Retina (tissue), 1 donor: ENCODE results near the gene AFMID.
"Not testable (repeated sequence)": the region's sequence is repeated elsewhere in the genome, so short reads cannot be mapped to it uniquely, and the experiment has no call there.

ENCODE experiments used
- DNase-seq: peaks from one replicate; pipeline ENCODE4 v3.0.0-alpha.2; 2016

The AFMID gene

DNA sequence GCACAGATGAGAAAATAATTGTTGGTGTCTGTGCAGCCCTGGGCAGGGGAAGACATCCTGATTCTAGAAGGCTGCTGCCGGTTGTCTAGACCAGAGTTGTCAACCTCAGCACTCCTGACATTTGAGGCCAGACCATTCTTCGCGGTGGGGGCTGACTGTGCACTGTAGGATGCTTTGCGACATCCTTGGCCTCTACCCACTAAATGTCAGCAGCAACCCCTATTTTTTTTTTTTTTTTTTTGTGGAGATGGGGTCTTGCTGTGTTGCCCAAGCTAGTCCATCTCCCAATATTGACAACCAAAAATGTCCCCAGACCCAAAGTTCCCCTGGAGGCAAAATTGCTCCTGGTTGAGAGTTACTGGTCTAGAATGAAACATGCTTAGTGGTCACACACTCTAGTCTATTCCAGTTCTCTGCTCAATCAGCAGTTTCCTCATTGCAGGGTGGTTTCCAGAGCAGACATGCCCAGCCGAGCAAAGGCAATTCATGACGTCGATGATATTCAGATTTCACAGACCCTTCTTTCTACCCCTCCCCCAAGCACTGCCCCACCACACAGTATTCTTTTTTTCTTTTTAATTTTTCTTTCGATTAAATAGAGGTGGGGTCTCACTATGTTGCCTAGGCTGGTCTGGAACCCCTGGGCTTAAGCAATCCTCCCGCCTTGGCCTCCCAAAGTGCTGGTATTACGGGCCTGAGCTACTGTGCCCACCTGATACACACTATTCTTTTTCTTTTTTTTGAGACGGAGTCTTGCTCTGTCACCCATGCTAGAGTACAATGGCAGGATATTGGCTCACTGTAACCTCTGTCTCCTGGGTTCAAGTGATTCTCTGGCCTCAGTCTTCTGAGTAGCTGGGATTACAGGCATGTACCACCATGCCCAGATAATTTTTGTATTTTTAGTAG, 32.0 kb upstream of the AFMID start:
- no peak for DNase-seq

DNA sequence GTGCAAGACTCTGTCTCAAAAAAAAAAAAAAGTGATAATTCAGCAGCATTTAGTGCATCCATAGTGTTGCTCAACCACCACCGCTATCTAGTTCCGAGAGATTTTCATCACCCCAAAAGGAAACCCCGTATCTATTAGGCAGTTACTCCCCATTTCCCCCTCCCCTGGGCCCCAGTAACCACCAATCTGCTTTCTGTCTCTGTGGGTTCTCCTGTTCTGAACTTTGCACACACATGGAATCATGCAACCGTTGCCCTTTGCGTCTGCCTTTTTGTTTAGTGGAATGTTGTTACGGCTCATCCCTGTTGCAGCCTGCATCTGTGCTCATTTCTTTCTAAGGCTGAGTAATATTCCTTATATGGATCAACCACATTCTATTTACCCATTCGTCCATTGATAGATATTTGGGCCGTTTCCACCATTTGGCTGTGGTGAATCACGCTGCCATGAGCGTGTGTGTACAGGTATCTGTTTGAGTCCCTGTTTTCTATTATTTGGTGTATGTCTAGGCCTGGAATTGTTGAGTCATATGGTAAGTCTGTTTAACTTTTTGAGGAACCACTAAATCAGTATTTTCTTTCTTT, 27.5 kb upstream of the AFMID start:
- DNase-seq, result no peak

DNA sequence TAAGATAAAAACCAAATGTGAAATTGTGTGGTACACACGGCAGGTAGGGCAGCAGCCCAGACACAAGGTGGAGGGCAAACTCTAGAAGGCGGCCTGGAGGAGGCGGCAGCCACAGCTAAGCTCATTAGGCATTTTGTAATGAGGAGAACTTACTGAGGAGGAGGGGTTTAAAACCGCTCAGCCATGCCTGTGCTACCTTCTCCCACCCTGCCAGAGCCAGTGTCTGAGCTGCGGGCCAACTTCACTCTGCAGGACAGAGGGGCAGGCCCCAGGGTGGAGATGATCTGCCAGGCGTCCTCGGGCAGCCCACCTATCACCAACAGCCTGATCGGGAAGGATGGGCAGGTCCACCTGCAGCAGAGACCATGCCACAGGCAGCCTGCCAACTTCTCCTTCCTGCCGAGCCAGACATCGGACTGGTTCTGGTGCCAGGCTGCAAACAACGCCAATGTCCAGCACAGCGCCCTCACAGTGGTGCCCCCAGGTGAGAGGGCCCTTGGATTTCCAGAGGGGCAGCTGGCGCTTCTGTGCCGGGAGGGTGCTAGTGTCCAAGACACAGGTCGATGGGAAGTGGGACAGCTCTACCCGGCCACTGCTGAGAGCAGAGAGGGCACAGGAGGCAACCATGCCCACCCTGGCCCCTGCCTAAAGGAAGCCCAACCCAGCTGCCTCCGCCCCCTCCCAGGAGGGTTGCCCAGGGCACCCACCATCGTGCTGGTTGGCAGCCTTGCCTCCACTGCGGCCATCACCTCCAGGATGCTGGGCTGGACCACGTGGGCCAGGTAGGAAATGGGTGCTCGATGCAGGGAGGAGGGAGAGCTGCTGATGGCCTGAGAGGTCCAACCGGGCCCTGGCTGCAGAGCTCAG, 23.0 kb upstream of the AFMID start:
- DNase-seq, result no peak

DNA sequence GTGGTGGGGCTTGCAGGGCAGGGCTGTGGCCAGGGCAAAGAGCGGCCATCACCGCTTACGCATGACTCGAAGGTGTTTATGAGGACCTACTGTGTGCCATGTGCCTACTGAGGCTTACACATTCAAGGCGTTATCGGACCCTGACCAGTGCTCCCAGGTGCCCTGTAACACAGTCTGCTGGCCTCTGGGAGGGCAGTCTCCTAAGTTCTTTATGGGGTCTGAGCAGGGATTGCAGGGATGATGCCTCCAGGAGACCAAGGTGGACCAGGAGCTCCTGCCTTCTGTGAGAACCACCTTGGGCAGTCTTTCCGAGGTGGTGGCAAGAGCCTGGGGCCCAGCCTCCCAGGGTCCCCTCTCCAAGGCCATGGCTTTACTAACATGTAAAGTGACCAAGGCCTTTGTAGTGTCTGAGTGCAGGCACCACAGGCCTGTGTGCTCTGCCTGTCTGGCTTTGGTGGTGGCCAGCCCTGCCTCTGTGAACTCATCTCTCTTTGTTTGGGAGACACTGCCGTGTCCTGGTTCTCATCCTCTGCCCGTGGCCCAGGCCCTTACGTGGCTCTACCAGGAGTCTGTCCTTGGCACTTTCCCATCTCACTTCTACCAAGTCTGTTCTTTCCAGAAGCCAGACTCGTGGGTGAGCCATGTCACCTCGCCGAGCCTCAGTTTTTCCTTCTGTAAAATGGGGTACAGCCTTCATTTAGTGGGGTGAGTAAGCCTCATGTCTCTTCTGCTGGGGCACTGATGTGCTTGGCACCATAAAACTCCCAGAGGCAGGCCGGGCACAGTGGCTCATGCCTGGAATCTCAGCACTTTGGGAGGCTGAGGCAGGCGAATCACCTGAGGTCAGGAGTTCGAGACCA, 22.2 kb upstream of the AFMID start:
- no peak for DNase-seq

DNA sequence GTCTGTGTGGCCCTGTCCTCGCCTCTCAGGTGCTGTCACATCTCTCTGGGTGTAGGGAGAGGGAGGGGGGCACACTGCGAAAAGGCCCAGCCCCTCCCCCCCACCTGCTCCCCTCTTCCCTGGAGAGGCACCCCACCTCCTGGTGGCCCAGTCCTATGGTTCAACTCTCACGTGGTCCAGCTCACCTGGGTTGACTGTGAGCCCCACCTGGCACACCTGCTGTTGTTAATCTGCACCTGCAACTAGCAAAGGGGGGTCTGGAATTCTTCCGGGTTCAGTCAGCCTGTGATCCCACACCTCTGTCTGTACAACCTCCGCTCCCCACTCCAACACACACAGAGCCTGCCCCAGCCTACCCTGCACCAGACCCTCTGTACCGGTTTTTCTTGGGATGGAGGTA, 20.7 kb upstream of the AFMID start:
- no peak for DNase-seq

DNA sequence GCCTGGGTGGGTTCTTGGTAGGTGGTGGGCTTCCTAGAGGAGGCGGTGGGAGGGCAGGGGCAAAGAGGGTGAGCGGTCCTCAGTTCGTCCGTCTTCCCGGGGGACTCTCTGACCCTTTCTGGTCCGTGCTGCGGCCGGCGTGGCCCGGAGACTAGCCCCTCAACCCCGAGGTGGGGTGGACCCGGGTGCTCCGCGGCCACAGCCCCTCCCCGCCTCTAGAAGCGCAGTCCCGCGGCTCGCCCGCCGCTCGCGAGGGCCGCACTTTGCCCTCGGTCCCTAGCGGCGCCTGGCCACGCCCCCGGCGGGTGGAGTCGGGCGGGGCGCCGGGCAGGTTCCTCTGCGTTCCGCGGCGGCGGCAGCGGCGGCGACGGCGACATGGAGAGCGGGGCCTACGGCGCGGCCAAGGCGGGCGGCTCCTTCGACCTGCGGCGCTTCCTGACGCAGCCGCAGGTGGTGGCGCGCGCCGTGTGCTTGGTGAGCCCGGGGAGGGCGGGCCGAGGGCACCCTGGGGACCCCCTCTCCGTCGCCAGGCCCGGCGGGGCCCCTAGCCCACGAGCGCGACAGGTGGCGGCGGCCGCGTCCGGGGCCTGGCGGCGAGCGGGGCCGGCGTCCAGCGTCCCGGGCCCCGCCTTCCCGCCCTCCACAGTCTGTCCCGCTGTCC, 18.8 kb upstream of the AFMID start, which contains the start of gene SYNGR2:
Gene SYNGR2, plus strand, starts transcription at position 340 of the 661 bp plus-strand sequence. Its CDS starts 36 bp downstream, at position 376.
- DNase-seq, result peak; percentile 87

DNA sequence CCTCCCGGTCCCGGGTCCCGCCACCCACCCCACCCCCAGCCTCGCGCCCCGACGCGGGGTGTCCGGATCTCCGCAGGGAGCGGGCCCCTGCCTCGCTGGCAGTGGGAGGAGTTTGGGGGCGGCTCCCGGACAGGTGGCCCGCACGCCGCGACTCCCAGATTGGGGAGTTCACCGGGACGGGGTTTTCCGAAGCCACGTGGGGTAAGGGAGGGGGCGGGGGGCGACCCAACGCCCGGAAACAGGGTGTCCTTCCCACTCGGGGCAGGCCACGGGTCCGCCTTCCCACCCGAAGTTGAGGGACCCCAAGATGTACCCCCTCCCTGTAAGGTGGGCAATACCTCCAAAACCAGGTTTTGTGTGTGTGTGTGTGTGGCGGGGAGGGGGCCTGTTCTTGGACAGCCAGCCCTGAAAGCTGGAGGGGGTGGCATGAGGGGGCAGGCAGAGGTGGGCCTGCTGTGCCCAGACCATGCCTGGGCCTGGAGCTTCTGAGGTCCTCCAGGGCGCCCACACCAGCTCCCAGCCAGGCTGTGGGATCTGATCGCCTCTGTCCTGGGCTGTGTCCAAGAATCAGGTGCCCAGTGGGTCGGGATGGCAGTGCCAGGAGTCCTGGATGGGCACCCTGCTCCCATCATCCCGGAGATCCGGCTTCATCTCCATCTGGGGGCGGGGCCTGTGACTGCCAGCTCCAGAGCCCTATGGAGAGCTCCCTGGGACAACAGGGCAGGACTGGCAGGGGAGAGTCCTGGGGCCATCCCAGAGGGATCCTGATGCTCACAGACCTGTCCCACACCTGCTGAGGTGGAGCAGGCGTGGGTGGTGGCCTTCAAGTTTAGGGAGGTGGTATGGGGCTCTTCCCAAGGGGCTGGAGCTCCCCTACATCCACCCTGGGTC, 18.0 kb upstream of the AFMID start:
- no peak for DNase-seq

DNA sequence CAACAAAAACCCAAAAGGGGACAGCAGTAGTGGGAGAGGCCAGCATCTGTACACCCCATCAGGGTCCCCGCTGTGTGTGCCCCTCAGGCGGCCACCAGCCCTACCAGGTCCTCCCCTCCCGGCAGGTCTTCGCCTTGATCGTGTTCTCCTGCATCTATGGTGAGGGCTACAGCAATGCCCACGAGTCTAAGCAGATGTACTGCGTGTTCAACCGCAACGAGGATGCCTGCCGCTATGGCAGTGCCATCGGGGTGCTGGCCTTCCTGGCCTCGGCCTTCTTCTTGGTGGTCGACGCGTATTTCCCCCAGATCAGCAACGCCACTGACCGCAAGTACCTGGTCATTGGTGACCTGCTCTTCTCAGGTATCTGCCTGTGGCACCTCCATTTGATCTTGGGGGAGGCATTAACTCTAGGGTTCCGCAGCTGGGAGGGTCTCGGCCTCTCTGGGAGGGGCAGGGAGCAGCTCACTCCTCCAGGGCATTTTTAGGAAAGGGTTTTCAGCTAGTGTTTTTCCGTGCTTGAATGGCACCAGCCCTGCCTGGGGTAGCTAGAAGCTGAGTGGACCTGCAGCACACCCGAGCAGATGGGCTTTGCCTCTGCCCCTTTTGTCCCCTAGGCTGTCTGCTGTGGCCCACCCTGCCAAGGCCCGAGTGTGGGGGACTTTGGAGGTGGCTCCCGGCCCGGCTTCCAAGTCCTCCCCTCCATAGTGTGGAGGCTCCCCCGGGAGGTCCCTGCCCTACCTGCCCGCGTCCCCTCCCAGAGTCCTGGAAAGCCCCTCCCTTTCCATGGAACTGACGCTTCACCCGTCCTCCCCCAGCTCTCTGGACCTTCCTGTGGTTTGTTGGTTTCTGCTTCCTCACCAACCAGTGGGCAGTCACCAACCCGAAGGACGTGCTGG, 16.2 kb upstream of the AFMID start:
- no peak for DNase-seq

DNA sequence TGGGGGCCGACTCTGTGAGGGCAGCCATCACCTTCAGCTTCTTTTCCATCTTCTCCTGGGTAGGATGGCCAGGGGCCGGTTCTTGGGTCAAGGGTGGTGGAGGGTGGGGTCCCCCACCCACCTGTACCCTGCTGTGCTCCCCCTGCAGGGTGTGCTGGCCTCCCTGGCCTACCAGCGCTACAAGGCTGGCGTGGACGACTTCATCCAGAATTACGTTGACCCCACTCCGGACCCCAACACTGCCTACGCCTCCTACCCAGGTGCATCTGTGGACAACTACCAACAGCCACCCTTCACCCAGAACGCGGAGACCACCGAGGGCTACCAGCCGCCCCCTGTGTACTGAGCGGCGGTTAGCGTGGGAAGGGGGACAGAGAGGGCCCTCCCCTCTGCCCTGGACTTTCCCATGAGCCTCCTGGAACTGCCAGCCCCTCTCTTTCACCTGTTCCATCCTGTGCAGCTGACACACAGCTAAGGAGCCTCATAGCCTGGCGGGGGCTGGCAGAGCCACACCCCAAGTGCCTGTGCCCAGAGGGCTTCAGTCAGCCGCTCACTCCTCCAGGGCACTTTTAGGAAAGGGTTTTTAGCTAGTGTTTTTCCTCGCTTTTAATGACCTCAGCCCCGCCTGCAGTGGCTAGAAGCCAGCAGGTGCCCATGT, 15.4 kb upstream of the AFMID start:
- DNase-seq, result not testable (repeated sequence)

DNA sequence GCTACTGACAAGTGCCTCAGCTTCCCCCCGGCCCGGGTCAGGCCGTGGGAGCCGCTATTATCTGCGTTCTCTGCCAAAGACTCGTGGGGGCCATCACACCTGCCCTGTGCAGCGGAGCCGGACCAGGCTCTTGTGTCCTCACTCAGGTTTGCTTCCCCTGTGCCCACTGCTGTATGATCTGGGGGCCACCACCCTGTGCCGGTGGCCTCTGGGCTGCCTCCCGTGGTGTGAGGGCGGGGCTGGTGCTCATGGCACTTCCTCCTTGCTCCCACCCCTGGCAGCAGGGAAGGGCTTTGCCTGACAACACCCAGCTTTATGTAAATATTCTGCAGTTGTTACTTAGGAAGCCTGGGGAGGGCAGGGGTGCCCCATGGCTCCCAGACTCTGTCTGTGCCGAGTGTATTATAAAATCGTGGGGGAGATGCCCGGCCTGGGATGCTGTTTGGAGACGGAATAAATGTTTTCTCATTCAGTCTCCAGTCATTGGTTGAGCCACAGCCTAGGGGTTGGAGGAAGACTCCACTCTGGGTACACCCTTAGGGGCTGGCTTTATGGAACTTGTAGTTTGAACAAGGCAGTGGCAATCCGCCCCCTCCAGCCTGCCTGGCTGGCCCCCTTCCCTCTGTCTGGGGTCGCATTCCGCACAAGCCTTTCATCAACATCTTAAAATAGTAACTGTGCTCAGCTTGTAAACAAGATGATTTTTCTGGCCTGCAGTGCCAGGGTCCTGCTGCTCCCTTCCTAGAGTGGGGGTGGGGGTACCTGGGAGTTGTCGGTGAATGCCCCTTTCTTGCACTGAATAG, 14.7 kb upstream of the AFMID start:
- no peak for DNase-seq

DNA sequence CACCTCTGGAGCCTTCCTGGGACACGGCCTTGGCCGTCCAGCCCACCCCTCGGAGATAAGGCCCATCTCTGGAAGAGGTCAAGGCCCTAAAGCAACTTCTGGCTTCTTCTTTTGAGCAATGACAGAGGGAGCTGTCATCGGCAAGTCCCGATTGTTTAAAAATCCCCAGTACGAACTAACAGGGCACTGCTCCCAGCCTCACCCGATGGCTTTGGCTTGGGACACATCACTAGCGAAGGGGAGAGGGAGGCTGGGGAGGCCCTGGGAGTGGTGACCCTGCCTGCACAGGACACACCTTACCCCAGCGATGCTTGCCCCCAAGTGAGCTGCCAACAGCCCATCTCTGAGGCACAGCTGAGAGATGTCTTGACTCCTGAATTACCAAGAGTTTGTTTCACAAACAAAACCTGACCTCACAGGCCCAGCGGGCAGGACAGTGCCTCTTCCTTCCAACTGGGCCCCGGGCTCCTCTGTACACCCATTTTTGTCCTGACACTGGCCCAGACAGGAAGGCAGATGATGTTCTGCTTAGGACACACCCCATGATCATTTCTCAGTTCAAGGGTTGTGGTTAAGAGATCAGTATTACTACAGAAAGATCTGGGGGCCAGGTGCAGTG, 14.0 kb upstream of the AFMID start:
- DNase-seq, result no peak

DNA sequence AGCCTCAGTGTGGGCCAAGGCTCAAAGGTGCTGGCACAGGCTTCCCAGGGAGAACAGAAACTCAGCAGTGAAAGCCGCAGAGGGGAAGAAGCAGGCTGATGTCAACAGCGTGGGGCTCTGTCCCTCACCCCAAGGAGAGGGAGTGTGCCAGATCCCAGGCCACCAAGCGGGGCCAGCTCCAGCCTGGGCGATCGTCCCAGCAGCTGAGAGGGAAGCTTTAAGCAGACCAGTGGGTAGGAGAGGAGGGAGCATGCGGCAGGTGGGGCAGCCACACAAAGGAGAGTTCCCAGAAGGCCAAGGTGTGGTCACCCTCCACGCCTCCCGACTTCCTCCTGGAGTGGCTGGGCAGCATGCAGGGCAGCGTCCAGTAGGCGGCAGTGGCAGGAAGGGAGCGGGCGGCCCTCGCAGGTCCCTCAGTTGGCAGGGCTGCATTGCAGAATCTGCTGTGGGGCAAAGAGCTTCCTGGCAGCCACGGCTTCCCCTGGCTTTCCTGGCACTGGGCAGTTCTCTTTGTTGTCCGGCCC, 12.8 kb upstream of the AFMID start:
- no peak for DNase-seq

DNA sequence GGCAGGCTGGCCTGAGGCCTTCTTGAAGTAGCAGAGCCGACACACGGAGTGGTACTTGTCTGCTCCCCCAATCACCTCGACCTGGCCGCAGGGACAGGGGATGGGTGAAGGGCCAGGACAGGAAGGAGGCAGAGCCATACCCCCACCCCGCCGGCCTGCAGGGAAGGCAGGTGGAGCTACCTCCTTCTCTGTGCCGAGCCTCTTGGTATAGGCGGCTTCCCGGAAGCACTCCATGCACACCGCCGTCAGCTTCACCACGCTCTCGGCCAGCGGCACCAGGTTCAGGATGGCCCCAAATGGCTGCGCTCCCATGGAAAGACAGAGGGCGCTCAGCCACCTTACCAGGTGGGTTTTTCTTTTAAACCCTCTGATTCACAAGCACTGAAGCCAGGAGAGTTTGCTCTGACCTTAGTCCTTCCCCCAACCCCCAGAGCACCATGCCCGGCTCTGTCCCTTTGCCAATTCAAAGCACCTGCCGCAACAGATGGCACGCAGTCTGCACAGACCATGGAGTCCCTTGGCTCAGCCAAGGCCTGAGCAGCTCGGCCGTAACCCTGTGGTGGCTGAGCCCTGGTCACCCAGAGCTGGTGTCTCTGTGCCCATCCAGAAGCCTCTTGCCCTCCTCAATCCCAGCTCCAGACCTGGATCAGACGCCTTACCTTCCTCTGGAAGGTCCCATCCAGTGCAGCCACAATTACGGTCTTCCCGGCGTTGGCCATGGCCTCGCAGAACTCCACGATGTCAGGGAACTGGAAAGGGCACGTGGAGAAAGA, 12.1 kb upstream of the AFMID start:
- no peak for DNase-seq

DNA sequence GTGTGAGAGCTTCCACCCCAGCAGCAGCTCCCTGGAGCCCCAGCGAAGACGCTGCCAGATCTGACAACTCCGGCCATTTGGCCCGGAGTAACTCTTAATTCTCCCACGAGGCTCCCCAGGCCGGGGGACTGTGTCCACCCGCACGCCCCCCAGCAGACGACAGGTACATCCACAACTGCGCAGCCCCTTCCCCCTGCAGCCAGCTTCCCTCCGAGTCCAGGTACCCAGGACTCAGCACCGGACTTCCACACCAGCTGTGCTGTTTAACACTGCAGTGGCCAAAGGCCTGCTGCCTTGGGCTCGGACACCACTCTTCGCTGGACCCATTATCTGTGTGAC, 11.6 kb upstream of the AFMID start:
- no peak for DNase-seq

DNA sequence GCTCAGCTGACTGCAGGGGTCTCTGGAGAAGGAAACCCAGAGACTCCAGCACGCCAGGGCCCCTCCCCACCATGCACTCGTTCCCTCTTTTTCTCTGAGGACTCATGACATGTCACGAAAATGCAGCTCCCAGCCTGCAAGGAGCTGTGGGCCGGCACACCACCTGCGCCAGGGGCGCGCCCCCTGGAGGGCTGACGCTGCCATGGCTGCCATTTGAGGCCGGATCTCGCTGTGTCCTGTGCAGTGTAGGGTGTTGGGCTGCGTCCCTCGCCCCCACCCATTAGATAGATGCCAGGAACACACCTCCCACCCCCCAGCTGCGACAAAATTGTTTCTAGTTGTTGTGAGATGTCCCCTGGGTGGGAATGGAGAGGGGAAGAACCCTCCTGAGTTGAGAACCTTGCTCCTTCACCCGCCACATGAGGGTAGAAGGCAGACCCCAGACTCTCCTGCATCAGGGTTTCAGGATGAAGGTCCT, 10.6 kb upstream of the AFMID start:
- DNase-seq, result peak; percentile 74

DNA sequence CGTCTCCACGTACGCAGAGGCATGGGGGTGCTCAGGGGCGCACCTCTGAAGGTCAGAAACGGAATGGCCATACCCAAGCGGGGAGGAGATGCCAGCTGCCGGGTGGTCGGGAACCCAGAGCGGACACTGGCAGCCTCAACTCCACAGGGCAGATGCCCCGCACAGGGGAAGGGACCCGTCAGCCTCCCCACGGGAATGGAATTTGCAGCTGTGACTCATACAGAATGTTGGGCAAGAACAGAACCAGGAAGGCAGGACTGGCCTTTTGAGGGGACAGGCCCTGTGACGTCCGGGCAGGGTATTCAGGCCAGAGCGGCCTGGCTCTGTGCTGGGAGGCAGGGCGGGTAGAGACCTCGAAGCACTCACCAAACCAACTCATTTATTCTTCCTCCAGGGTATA, 7.8 kb upstream of the AFMID start:
- no peak for DNase-seq

DNA sequence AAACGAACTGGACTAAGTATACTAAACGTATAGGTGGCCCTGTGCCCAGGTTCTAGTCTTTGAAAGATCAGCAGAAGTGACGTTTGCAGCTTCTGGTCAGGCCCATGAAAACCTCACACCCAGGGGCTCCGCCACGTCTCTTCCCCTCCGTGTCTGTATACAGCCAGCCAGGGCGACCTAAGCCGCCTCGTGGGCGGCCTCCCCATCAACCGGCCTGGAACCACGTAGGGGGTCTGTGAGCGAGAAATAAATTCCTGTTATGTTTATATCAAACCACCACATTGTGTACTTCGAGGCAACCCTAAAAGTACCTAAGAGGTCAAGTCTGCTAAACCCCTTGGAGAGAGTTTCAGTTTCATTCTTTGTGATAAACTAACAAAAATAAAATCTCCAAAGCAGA, 7.1 kb upstream of the AFMID start:
- no peak for DNase-seq
